ENCODE results near the gene PAIP2.
"Not testable (repeated sequence)": the region's sequence is repeated elsewhere in the genome, so short reads cannot be mapped to it uniquely, and the experiment has no call there.

The PAIP2 gene

DNA sequence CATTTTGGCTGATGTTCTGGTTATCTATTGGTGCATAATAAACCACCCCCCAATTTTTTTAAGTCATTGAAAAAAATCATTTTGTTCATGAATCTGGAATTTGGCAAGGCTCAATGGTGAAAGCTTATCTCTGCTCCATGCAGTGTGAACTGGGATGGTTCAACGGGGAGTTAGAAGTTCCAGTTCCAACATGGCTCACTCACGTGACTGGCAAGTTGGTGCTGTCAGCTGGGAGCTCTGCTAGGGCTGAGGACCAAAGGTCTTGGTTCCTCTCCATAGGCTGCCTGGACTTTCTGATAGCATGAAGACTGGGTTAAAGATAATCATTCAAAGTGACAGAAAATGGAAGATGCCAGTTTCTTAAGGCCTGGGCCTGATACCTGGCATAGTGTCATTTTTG, 65.3 kb downstream of the PAIP2 start:
- no peak for DNase-seq (ENCODE audit: low read depth)
- no peak overlapping the region for H3K4me3 ChIP-seq (ENCODE audit: low read length)
- TF ChIP-seq, protein P1, sequence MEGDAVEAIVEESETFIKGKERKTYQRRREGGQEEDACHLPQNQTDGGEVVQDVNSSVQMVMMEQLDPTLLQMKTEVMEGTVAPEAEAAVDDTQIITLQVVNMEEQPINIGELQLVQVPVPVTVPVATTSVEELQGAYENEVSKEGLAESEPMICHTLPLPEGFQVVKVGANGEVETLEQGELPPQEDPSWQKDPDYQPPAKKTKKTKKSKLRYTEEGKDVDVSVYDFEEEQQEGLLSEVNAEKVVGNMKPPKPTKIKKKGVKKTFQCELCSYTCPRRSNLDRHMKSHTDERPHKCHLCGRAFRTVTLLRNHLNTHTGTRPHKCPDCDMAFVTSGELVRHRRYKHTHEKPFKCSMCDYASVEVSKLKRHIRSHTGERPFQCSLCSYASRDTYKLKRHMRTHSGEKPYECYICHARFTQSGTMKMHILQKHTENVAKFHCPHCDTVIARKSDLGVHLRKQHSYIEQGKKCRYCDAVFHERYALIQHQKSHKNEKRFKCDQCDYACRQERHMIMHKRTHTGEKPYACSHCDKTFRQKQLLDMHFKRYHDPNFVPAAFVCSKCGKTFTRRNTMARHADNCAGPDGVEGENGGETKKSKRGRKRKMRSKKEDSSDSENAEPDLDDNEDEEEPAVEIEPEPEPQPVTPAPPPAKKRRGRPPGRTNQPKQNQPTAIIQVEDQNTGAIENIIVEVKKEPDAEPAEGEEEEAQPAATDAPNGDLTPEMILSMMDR (conservative IDR thresholded peaks at IDR 0.05; ENCODE audit: low read depth, low read length): no peak

DNA sequence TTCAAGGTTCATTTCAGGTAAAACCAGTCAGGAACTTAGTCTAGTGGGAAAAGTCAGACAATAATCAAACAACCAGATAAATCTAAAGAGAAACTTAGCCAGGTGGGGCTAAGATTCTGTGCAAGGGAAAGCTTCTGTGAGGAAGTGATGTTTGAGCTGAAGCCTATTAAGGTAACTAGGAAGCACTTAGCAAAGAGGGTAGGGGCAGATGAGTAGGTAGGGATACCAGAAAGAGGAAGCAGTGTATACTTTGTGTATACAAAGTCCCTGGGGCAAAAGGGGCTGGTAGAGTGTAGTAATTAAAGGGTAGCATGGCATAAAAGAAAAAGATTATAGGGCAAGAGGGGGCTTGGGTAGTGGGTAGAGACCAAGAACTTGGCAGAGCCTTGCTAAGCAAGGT, 65.9 kb downstream of the PAIP2 start:
- no peak overlapping the region for H3K4me3 ChIP-seq (ENCODE audit: low read length)
- no peak for DNase-seq (ENCODE audit: low read depth)
- TF ChIP-seq, protein P1 (conservative IDR thresholded peaks at IDR 0.05; ENCODE audit: low read depth, low read length): no peak

DNA sequence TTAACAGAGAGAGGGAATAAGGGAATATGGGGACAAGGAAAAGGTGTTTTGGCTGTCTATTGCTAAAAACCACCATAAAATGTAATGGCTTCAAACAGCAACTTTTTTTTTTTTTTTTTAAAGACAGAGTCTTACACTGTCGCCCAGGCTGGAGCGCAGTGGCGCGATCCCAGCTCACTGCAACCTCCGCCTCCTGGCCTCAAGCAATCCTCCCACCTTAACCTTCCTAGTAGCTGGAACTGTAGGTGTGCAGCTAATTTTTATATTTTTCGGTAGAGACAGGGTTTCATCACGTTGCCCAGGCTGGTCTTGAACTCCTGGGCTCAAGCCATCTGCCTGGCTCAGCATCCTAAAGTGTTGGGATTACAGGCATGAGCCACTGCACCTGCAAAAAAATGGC, 66.5 kb downstream of the PAIP2 start:
- no peak overlapping the region for H3K4me3 ChIP-seq (ENCODE audit: low read length)
- TF ChIP-seq, protein P1 (conservative IDR thresholded peaks at IDR 0.05; ENCODE audit: low read depth, low read length): no peak
- DNase-seq (ENCODE audit: low read depth): no peak

DNA sequence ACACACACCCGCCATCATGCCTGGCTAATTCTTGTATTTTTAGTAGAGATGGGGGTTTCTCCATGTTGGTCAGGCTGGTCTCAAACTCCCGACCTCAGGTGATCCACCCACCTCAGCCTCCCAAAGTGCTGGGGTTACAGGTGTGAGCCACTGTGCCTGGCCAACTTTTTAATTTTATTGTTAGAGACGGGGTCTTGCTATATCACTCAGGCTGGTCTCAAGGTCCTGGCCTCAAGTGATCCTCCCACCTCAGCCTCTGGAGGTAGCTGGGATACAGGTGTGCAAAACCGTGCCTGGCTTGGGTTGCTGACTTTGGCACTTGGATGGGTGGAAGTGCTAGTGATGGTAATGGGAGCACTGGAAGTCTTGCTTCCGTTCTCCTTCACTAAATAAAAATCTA, 67.5 kb downstream of the PAIP2 start:
- not testable (repeated sequence) for DNase-seq (ENCODE audit: low read depth); H3K4me3 ChIP-seq (ENCODE audit: low read length)

DNA sequence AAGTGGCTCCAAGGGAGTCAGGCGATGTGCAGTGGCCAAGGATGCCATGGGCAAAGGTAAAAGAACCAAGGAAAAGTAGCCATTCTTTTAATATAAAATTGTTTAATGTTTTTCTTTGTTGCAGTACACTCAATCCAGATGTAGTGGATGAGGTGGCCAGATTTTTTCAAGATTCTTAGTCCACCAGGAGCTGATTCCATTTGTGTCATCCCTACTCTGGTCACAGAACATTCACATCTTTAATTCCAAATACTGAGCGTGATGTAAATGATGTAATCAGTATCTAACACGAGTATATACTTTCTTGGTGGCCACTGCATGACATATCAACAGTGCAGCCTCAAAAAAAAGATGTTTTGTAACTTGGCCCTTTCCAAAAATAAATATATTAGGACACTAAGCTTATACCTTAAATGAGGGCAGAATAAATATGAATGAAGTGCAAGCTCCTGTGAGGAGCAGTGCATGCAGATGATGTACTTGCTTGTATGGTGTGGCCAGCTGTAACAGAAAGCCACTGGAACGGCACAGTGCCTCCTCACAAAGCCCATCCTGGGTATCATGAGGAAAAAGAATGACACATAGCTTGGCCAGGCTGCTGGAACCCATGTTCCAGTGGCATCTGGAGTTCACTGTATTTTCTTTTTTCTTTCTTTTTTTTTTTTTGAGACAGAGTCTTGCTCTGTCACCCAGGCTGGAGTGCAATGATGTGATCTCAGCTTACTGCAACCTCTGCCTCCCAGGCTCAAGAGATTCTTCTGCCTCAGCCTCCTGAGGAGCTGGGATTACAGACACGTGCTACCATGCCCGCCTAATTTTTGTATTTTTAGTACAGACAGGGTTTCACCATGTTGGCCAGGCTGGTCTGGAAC, 68.7 kb downstream of the PAIP2 start:
- DNase-seq (ENCODE audit: low read depth): no peak
- no peak overlapping the region for H3K4me3 ChIP-seq (ENCODE audit: low read length)
- TF ChIP-seq, protein P1 (conservative IDR thresholded peaks at IDR 0.05; ENCODE audit: low read depth, low read length): no peak

DNA sequence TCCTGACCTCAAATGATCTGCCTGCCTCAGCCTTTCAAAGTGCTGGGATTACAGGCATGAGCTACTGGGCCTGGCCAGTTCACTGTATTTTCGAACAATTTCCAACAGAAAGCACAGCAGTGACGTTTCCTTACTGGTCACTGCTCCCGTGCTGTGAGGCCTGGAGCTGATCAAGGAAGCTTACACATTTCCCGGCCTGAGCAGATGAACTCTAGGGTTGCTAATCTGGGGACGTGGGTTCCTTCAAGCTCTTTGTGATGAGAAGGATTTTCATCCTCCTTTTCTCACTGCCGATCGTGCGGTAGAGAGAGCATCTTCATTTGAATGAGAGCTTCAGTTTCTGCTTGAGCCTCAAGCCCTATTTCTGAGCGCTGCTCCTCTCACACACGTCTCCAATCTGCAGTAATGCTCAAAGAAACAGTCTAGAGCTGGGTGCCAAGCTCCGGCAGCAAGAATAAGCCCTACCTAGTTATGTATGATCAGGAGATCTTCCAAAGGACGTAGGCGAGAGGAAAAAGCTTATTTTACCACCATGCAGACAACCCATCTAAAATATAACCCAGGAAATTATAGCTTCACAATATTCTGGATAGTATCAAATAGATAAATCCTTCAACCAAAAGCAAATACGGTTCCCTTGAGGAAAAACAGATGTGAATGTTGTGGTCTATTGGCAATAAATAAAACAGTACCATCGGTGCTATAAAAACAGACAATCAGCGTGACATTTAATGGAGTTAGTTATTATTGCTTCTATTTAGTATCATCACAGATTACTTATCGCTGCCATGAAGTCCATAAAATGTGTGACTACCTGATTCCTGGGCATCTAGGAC, 69.6 kb downstream of the PAIP2 start:
- TF ChIP-seq, protein P1 (conservative IDR thresholded peaks at IDR 0.05; ENCODE audit: low read depth, low read length): no peak

DNA sequence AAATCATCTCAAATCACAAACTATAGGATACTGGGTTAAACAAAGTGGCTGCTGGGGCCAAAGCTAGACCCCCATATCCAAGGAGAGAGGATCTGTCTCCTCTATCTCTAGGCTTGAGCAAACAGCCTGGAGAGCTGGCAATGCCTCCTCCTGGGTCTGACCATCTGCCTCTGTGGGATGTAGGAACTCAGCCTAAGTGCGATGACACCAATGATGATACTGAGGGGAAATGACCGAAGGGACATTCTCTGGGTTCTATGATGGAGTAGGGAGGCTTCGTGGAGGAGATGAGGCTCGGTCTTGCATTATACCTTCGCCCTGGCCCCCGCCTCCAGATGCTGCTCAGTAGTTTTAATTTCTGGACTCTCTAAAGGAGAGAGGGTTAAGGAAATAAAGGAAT, 71.5 kb downstream of the PAIP2 start:
- no peak for DNase-seq (ENCODE audit: low read depth)
- no peak overlapping the region for H3K4me3 ChIP-seq (ENCODE audit: low read length)
- TF ChIP-seq, protein P1 (conservative IDR thresholded peaks at IDR 0.05; ENCODE audit: low read depth, low read length): no peak

More for the DNA sequence above, 69.6 kb downstream of the PAIP2 start:
- no peak for DNase-seq (ENCODE audit: low read depth)
- no peak overlapping the region for H3K4me3 ChIP-seq (ENCODE audit: low read length)
